WTC11 (cell line): Measurements from ENCODE around the gene LRMDA. TPM values are rescaled to one million over a fixed set of nuclear protein-coding genes. Genes with fewer than 3 reads are reported as not detected.

Source experiments
- ATAC-seq: fragments of 200-7000 bp; cut with Tn5 transposase; 2 replicates; pipeline ENCODE4 v1.10.0; 2021; ENCODE audit warnings: mild to moderate bottlenecking, moderate library complexity
- CTCF ChIA-PET: fragments of 300-600 bp; sonication (Branson Sonifier 250); formaldehyde crosslinking; loops from one replicate; lab custom pipeline; 2021; ENCODE audit warnings: antibody characterized with exemption; lab: Charles Lee
- POLR2A ChIA-PET: fragments of 350-600 bp; sonication (Branson Sonifier 250); formaldehyde crosslinking; loops from one replicate; lab custom pipeline; 2021; ENCODE audit warnings: antibody characterized with exemption; lab: Charles Lee
- DNase-seq: peaks from one replicate; pipeline ENCODE4 v3.0.0; 2021; ENCODE audit warnings: low spot score
- H3K27ac Mint-ChIP-seq: 2 replicates; pipeline ENCODE4 v1.8.0; 2021; ENCODE audit warnings: mixed read lengths
- H3K27me3 Mint-ChIP-seq: 2 replicates; pipeline ENCODE4 v1.8.0; 2021; ENCODE audit warnings: low read depth, mild to moderate bottlenecking, moderate library complexity, mixed read lengths
- H3K36me3 Mint-ChIP-seq: 2 replicates; pipeline ENCODE4 v1.8.0; 2021; ENCODE audit warnings: mixed read lengths
- H3K4me1 Mint-ChIP-seq: 2 replicates; pipeline ENCODE4 v1.8.0; 2022; ENCODE audit warnings: mixed read lengths
- H3K4me3 Mint-ChIP-seq: 2 replicates; pipeline ENCODE4 v1.8.0; 2021; ENCODE audit warnings: mild to moderate bottlenecking, moderate library complexity, mixed read lengths
- H3K9me3 Mint-ChIP-seq: 2 replicates; pipeline ENCODE4 v1.8.0; 2021; ENCODE audit warnings: mixed read lengths
- CBFB ChIP-seq: sonication (generic); formaldehyde crosslinking; IDR thresholded peaks from 2 replicates; pipeline ENCODE4 v1.8.1; 2022; ENCODE audit warnings: mild to moderate bottlenecking, low read depth, missing genetic modification reagents
- ETV6 ChIP-seq: sonication (generic); formaldehyde crosslinking; IDR thresholded peaks from 2 replicates; pipeline ENCODE4 v1.8.1; 2022; ENCODE audit warnings: mild to moderate bottlenecking, missing genetic modification reagents
- FOXP1 ChIP-seq: sonication (generic); formaldehyde crosslinking; IDR thresholded peaks from 2 replicates; pipeline ENCODE4 v1.8.0; 2022; ENCODE audit warnings: missing genetic modification reagents, mild to moderate bottlenecking, moderate library complexity, borderline replicate concordance
- GABPB1 ChIP-seq: sonication (generic); formaldehyde crosslinking; IDR thresholded peaks from 2 replicates; pipeline ENCODE4 v1.8.1; 2023; ENCODE audit warnings: mild to moderate bottlenecking, missing genetic modification reagents
- HMGA2 ChIP-seq: fragments of 250-450 bp; sonication (Bioruptor Pico); IDR thresholded peaks from 2 replicates; pipeline ENCODE4 v1.4.0; 2021; ENCODE audit warnings: mild to moderate bottlenecking, moderate library complexity
- IRF2 ChIP-seq: sonication (generic); formaldehyde crosslinking; IDR thresholded peaks from 2 replicates; pipeline ENCODE4 v1.8.0; 2022; ENCODE audit warnings: low read depth, missing genetic modification reagents, borderline replicate concordance
- JUN ChIP-seq: sonication (generic); formaldehyde crosslinking; IDR thresholded peaks from 2 replicates; pipeline ENCODE4 v1.8.0; 2023; ENCODE audit warnings: mild to moderate bottlenecking, missing genetic modification reagents
- TP53 ChIP-seq: sonication (generic); formaldehyde crosslinking; IDR thresholded peaks from 2 replicates; pipeline ENCODE4 v1.8.1; 2023; ENCODE audit warnings: mild to moderate bottlenecking, missing genetic modification reagents
- ZNF263 ChIP-seq: sonication (generic); formaldehyde crosslinking; IDR thresholded peaks from 2 replicates; pipeline ENCODE4 v1.8.1; 2022; ENCODE audit warnings: low read depth, mild to moderate bottlenecking, moderate library complexity, missing genetic modification reagents
- ZNF396 ChIP-seq: fragments of 250-450 bp; sonication (Bioruptor Pico); IDR thresholded peaks from 2 replicates; pipeline ENCODE4 v1.8.0; 2021; ENCODE audit warnings: mild to moderate bottlenecking, moderate library complexity, borderline replicate concordance
- total RNA-seq: library from RNA; stranded (reverse); gene quantifications from 3 replicates; pipeline ENCODE4 v1.2.3, GENCODE V29; 2021
- TF ChIP-seq, protein P1 (sequence below): sonication (generic); formaldehyde crosslinking; IDR thresholded peaks from 2 replicates; pipeline ENCODE4 v1.8.1; 2022; ENCODE audit warnings: low read depth, missing genetic modification reagents, borderline replicate concordance
- TF ChIP-seq, protein P2 (sequence below): sonication (generic); formaldehyde crosslinking; IDR thresholded peaks from 2 replicates; pipeline ENCODE4 v1.8.1; 2022; ENCODE audit warnings: mild to moderate bottlenecking, missing genetic modification reagents, moderate library complexity, borderline replicate concordance
- TF ChIP-seq, protein P3 (sequence below): sonication (generic); formaldehyde crosslinking; IDR thresholded peaks from 2 replicates; pipeline ENCODE4 v1.8.1; 2023; ENCODE audit warnings: mild to moderate bottlenecking, missing genetic modification reagents, moderate library complexity
- TF ChIP-seq, protein P4 (sequence below): fragments of 200-600 bp; IDR thresholded peaks from 2 replicates; pipeline ENCODE4 v1.8.0; 2022; ENCODE audit warnings: antibody characterized with exemption

LRMDA gene
- total RNA-seq, 1 experiment from 2014 or later: 0.92 TPM

DNA sequence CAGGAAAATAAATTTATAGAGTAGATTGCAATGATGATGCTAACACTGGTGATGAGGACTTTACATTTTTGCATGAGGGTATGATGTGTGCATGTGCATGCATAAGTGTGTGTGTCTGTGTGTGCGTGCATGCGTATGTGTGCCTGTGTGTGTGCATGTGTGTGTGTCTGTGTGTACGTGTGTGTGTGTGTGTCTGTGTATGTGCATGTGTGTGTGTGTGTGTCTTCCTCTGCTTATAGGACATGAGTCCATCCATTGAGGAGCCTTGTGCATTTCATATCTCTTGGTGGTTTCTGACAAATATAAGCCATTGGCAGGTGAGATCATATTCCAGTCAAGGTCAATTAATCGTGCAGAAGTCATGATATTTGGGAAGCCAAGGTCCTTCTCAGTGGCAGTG lies 277.8 kb downstream of the LRMDA start (continued):
- TF ChIP-seq, protein P1, sequence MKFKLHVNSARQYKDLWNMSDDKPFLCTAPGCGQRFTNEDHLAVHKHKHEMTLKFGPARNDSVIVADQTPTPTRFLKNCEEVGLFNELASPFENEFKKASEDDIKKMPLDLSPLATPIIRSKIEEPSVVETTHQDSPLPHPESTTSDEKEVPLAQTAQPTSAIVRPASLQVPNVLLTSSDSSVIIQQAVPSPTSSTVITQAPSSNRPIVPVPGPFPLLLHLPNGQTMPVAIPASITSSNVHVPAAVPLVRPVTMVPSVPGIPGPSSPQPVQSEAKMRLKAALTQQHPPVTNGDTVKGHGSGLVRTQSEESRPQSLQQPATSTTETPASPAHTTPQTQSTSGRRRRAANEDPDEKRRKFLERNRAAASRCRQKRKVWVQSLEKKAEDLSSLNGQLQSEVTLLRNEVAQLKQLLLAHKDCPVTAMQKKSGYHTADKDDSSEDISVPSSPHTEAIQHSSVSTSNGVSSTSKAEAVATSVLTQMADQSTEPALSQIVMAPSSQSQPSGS: no peak
- TF ChIP-seq CBFB (CRISPR knock-in tag) (no peak), FOXP1 (no peak)

DNA sequence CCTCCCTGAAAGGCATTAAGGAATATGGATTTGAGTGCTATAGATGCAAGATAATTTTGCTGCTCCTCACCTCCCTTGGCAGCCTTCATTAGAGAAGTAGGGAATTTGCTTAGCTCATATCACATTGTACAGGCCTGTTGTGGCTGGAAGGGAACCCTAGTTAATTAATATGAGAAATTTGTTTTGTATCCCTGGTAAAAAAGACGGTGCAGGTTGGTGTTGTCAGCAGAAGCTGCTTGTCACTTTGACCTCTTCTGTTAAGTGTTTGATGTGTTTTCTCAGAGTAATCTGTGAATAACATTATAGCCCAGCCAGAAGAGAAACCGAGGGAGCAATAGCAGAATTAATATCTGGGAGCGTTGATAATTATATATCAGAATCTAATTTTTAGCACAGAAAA lies 278.4 kb downstream of the LRMDA start:
- POLR2A ChIA-PET: no interaction called here

DNA sequence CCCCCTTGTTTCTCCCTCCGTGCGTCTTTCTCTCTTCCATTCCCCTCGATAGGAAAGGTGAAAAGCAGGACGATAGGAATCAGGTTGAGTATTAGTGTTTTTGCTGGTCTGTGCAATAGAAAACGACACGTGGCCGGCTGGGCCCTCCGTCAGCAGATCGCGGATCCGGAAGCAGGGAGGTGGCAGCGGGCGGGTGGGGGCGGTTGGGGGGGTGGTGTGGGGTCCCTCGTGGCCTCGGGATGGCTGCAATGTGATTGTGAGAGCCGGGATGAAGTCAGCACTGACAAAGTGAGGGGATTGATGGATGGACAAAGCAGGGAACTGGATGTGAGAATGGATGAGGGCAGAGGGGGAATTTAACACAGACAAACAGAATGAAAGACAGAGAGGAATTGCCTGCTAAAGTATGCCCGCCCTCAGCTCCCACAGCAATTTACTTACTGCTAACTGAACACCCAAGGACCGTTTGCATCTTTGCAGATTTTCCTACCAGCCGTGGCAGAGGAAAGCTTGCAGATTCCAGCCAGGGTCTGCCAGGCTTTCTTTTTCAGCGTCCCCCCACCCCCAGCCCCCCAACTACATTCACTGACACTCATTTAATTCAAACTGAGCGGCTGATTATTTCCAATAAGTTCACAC lies 280.9 kb downstream of the LRMDA start:
- H3K27me3 Mint-ChIP-seq: peaks cover 4% of the 10 kb centered on the region; the same call in 1 of the 2 replicates

More for the DNA sequence above, 278.4 kb downstream of the LRMDA start:
- Mint-ChIP-seq H3K4me3 (no peak overlapping the region), H3K27ac (no peak overlapping the region), H3K36me3 (no peaks in the 10 kb centered on the region), H3K27me3 (peaks cover 4% of the 10 kb centered on the region; the same call in 1 of the 2 replicates), H3K9me3 (no peaks in the 10 kb centered on the region), H3K4me1 (peaks cover 35% of the 10 kb centered on the region)
- TF ChIP-seq, protein P1: no peak
- TF ChIP-seq ZNF263 (CRISPR knock-in tag) (no peak), TP53 (CRISPR knock-in tag) (no peak)
- TF ChIP-seq, protein P2, sequence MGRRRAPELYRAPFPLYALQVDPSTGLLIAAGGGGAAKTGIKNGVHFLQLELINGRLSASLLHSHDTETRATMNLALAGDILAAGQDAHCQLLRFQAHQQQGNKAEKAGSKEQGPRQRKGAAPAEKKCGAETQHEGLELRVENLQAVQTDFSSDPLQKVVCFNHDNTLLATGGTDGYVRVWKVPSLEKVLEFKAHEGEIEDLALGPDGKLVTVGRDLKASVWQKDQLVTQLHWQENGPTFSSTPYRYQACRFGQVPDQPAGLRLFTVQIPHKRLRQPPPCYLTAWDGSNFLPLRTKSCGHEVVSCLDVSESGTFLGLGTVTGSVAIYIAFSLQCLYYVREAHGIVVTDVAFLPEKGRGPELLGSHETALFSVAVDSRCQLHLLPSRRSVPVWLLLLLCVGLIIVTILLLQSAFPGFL: no peak
- CTCF ChIA-PET: no interaction called here
- no peak for ATAC-seq
- DNase-seq: no peak

DNA sequence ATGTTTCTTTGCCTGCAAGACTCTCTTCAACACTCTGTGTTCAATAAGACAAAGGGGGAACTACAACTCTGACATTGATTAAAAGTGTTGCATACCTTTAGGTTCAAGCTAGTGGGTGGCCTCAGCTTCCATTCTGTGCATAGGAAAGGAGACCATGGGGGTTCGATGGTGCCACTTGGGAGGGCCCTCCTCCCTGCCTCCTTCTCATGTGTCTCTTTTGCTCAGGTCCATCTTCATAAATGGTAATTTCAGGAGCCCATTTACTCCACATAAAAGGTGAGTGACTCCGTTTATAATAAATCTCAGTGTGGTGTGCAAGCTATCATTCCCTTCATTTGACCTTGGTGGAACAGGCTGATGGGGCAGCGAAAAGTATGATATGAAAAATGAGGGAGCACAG lies 285.1 kb downstream of the LRMDA start:
- POLR2A ChIA-PET: no interaction called here
- CTCF ChIA-PET: interaction anchor here (1.9 kb wide), 1 partner anchor 320 kb away, joined by 6 read pairs; no protein-coding TSS in a partner anchor
- Mint-ChIP-seq H3K27ac (no peak overlapping the region), H3K27me3 (peaks cover 4% of the 10 kb centered on the region; the same call in 1 of the 2 replicates), H3K36me3 (no peaks in the 10 kb centered on the region), H3K4me3 (no peak overlapping the region), H3K4me1 (peaks cover 18% of the 10 kb centered on the region), H3K9me3 (no peaks in the 10 kb centered on the region)
- ATAC-seq (no peak), DNase-seq (no peak)
- TF ChIP-seq, protein P3, sequence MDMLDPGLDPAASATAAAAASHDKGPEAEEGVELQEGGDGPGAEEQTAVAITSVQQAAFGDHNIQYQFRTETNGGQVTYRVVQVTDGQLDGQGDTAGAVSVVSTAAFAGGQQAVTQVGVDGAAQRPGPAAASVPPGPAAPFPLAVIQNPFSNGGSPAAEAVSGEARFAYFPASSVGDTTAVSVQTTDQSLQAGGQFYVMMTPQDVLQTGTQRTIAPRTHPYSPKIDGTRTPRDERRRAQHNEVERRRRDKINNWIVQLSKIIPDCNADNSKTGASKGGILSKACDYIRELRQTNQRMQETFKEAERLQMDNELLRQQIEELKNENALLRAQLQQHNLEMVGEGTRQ (CRISPR knock-in tag): no peak
- TF ChIP-seq, protein P2: no peak
- TF ChIP-seq ZNF396 (CRISPR knock-in tag) (no peak), HMGA2 (CRISPR knock-in tag) (no peak), JUN (no peak)

More for the DNA sequence above, 280.9 kb downstream of the LRMDA start:
- H3K27ac Mint-ChIP-seq: no peak overlapping the region; the same call in 1 of the 2 replicates
- H3K4me1 Mint-ChIP-seq: peaks cover 41% of the 10 kb centered on the region
- no peaks in the 10 kb centered on the region for H3K9me3 Mint-ChIP-seq
- DNase-seq (no peak), ATAC-seq (no peak)
- TF ChIP-seq IRF2 (CRISPR knock-in tag) (no peak), GABPB1 (CRISPR knock-in tag) (no peak), ETV6 (CRISPR knock-in tag) (no peak), TP53 (CRISPR knock-in tag) (no peak)
- TF ChIP-seq, protein P4, sequence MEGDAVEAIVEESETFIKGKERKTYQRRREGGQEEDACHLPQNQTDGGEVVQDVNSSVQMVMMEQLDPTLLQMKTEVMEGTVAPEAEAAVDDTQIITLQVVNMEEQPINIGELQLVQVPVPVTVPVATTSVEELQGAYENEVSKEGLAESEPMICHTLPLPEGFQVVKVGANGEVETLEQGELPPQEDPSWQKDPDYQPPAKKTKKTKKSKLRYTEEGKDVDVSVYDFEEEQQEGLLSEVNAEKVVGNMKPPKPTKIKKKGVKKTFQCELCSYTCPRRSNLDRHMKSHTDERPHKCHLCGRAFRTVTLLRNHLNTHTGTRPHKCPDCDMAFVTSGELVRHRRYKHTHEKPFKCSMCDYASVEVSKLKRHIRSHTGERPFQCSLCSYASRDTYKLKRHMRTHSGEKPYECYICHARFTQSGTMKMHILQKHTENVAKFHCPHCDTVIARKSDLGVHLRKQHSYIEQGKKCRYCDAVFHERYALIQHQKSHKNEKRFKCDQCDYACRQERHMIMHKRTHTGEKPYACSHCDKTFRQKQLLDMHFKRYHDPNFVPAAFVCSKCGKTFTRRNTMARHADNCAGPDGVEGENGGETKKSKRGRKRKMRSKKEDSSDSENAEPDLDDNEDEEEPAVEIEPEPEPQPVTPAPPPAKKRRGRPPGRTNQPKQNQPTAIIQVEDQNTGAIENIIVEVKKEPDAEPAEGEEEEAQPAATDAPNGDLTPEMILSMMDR: no peak
- no peaks in the 10 kb centered on the region for H3K36me3 Mint-ChIP-seq
- POLR2A ChIA-PET: no interaction called here
- CTCF ChIA-PET: no interaction called here
- H3K4me3 Mint-ChIP-seq: peak overlapping the region; percentile 45
